DOHH2 (cell line): ENCODE results near the gene TSPYL4.

Experiments
- H3F3A ChIP-seq: fragments of 200-600 bp; sonication (generic), shearing (Covaris generic); 2 replicates; pipeline ENCODE4 v1.6.0; 2016; ENCODE audit warnings: antibody characterized with exemption, mild to moderate bottlenecking; ENCODE audit not compliant: control insufficient read depth, insufficient read depth
- H3K27ac ChIP-seq: fragments of 200-600 bp; sonication (generic); 2 replicates; pipeline ENCODE4 v1.5.1; 2014; ENCODE audit warnings: low read depth, mild to moderate bottlenecking, low read length, moderate library complexity
- H3K27me3 ChIP-seq: fragments of 200-600 bp; sonication (generic); 2 replicates; pipeline ENCODE4 v1.6.1; 2014; ENCODE audit warnings: mild to moderate bottlenecking, low read length, mixed read lengths; ENCODE audit not compliant: control insufficient read depth
- H3K36me3 ChIP-seq: fragments of 200-600 bp; sonication (generic); 2 replicates; pipeline ENCODE4 v1.6.1; 2014; ENCODE audit warnings: mild to moderate bottlenecking, low read length, moderate library complexity, mixed read lengths; ENCODE audit not compliant: control insufficient read depth
- H3K4me1 ChIP-seq: fragments of 200-600 bp; sonication (generic); 2 replicates; pipeline ENCODE4 v1.6.1; 2014; ENCODE audit warnings: mild to moderate bottlenecking, low read length, mixed read lengths; ENCODE audit not compliant: control insufficient read depth
- H3K4me2 ChIP-seq: fragments of 200-600 bp; sonication (generic); 2 replicates; pipeline ENCODE4 v1.6.0; 2014; ENCODE audit warnings: mild to moderate bottlenecking, low read length, moderate library complexity
- H3K4me3 ChIP-seq: fragments of 200-600 bp; sonication (generic); 2 replicates; pipeline ENCODE4 v1.5.1; 2014; ENCODE audit warnings: mild to moderate bottlenecking, low read length, mixed read lengths
- H3K79me2 ChIP-seq: fragments of 200-600 bp; sonication (generic); 2 replicates; pipeline ENCODE4 v1.6.1; 2014; ENCODE audit warnings: mild to moderate bottlenecking, low read length, mixed read lengths; ENCODE audit not compliant: control insufficient read depth
- H3K9me2 ChIP-seq: fragments of 200-600 bp; sonication (generic); replicated peaks from 2 replicates; pipeline ENCODE4 v1.6.1; 2014; ENCODE audit warnings: mild to moderate bottlenecking, low read length, mixed read lengths; ENCODE audit not compliant: control insufficient read depth
- H3K9me3 ChIP-seq: fragments of 200-600 bp; sonication (generic); 2 replicates; pipeline ENCODE4 v1.6.1; 2014; ENCODE audit warnings: antibody characterized with exemption, low read length, mixed read lengths; ENCODE audit not compliant: control insufficient read depth, insufficient read depth
- H4K20me1 ChIP-seq: fragments of 200-600 bp; sonication (generic); 2 replicates; pipeline ENCODE4 v1.6.0; 2014; ENCODE audit warnings: low read depth, mild to moderate bottlenecking, antibody characterized with exemption, low read length, moderate library complexity; ENCODE audit not compliant: control insufficient read depth, insufficient read depth
- EZH2phosphoT487 ChIP-seq: fragments of 200-600 bp; sonication (generic); IDR thresholded peaks from 2 replicates; pipeline ENCODE4 v1.6.1; 2017; ENCODE audit warnings: borderline replicate concordance, mild to moderate bottlenecking, antibody characterized with exemption, low read length, moderate library complexity, mixed read lengths
- TF ChIP-seq, protein P1 (sequence below): fragments of 200-600 bp; sonication (generic); IDR thresholded peaks from one replicate; pipeline ENCODE4 v1.5.1; 2014; ENCODE audit warnings: antibody characterized with exemption, mild to moderate bottlenecking, low read depth, low read length; ENCODE audit not compliant: poor library complexity, severe bottlenecking

The TSPYL4 gene

DNA sequence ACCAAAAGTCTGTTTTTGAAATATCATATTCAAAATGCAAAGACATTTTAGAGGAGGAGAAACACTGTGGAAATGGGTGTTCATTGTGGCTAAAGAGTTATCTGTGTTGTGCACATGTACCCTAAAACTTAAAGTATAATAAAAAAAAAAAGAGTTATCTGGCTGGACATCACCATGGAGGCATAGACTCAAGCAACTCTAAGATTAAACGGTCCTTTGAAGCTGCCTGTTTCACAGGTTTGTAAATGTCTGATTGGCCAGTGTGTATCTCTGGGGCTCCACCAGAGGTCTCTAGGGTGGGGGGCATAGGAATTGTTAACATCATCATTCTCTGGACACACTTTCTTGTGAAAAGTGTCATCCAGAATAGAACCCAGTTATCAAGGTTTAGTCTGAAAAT lies 39.2 kb downstream of the TSPYL4 start:
- no peaks in the 10 kb centered on the region for H3K9me2 ChIP-seq
- H3K27me3 ChIP-seq: no peaks in the 10 kb centered on the region
- no peaks in the 10 kb centered on the region; the same call in 1 of the 2 replicates for H3F3A ChIP-seq
- no peaks in the 10 kb centered on the region for H4K20me1 ChIP-seq
- no peaks in the 10 kb centered on the region for H3K79me2 ChIP-seq
- no peaks in the 10 kb centered on the region for H3K36me3 ChIP-seq
- H3K27ac ChIP-seq: no peak overlapping the region
- no peak overlapping the region for H3K4me2 ChIP-seq
- no peak overlapping the region for H3K4me3 ChIP-seq
- no peaks in the 10 kb centered on the region for H3K9me3 ChIP-seq
- H3K4me1 ChIP-seq: no peaks in the 10 kb centered on the region
- TF ChIP-seq EZH2phosphoT487: no peak
- TF ChIP-seq, protein P1, sequence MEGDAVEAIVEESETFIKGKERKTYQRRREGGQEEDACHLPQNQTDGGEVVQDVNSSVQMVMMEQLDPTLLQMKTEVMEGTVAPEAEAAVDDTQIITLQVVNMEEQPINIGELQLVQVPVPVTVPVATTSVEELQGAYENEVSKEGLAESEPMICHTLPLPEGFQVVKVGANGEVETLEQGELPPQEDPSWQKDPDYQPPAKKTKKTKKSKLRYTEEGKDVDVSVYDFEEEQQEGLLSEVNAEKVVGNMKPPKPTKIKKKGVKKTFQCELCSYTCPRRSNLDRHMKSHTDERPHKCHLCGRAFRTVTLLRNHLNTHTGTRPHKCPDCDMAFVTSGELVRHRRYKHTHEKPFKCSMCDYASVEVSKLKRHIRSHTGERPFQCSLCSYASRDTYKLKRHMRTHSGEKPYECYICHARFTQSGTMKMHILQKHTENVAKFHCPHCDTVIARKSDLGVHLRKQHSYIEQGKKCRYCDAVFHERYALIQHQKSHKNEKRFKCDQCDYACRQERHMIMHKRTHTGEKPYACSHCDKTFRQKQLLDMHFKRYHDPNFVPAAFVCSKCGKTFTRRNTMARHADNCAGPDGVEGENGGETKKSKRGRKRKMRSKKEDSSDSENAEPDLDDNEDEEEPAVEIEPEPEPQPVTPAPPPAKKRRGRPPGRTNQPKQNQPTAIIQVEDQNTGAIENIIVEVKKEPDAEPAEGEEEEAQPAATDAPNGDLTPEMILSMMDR: no peak

- no peaks in the 10 kb centered on the region for H3F3A ChIP-seq
- H3K9me2 ChIP-seq: no peaks in the 10 kb centered on the region
- H3K36me3 ChIP-seq: no peaks in the 10 kb centered on the region
- H3K27ac ChIP-seq: no peak overlapping the region
- H4K20me1 ChIP-seq: no peaks in the 10 kb centered on the region
- no peaks in the 10 kb centered on the region for H3K9me3 ChIP-seq
- no peaks in the 10 kb centered on the region for H3K4me1 ChIP-seq
- TF ChIP-seq, protein P1: no peak
- no peak for TF ChIP-seq EZH2phosphoT487
- H3K79me2 ChIP-seq: no peaks in the 10 kb centered on the region
- H3K4me3 ChIP-seq: no peak overlapping the region
- H3K4me2 ChIP-seq: no peak overlapping the region
- no peaks in the 10 kb centered on the region for H3K27me3 ChIP-seq
These were observed 43.0 kb downstream of the TSPYL4 start for GRCh38 chr6:116210750-116211425.

DNA sequence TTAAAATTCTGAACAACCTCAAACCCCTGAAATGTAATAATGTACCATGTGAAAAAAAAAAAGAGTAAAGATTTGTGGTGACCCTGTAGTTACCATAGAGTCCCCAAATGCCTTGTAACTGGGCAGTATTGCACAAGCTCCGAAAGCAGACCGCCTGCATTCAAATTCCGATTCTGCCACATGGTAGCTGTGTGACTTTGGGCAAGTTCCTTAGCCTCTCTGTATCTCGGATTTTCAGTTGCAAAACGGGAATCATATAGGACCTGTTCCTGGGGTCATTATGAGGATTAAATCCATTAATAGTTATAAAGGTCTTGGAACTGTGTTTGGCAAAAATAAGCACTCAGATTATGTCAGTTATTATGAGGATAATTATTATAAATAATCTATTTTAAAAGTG lies 43.6 kb downstream of the TSPYL4 start:
- Histone ChIP-seq H3K4me3 (no peak overlapping the region), H3K4me1 (no peaks in the 10 kb centered on the region), H3K27me3 (no peaks in the 10 kb centered on the region), H3K4me2 (no peak overlapping the region), H3K9me3 (no peaks in the 10 kb centered on the region), H3K79me2 (no peaks in the 10 kb centered on the region), H3F3A (no peaks in the 10 kb centered on the region), H3K9me2 (no peaks in the 10 kb centered on the region), H3K36me3 (no peaks in the 10 kb centered on the region), H4K20me1 (no peaks in the 10 kb centered on the region), H3K27ac (no peak overlapping the region)
- TF ChIP-seq, protein P1: no peak
- no peak for TF ChIP-seq EZH2phosphoT487
